ENCODE data around the gene EN2.

EN2 gene

DNA sequence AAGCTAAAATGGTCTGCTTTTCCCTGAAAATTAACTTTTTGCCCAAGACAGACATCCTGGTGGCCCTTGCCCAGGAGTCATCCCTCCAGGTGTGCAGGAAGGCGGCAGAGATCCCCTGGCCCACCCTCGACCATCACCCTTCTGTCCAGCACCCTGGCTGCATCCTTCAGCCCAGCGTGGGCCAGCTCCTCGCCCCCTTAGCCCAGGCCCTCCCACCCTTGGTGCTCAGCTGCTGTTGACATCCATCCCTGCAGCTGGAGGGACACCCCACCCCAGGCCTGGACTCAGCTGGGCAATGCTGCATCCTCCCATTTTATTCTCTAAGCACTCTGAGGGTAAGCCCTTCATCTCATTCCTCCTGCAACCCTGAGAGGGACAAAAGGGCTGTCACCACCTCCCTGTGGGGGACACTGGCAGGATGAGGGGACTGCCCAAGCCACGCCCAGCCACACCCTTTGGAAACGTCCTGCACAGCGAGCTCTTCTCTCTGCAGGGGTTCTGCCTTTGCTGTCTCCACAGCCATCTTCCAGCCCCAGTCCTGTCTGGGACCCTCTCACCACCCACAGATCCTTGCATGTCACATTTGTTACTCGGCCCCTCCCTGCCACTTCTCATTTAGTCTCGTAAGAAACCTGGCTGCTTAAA lies 30.7 kb downstream of the EN2 start:
- no peak for DNase-seq

DNA sequence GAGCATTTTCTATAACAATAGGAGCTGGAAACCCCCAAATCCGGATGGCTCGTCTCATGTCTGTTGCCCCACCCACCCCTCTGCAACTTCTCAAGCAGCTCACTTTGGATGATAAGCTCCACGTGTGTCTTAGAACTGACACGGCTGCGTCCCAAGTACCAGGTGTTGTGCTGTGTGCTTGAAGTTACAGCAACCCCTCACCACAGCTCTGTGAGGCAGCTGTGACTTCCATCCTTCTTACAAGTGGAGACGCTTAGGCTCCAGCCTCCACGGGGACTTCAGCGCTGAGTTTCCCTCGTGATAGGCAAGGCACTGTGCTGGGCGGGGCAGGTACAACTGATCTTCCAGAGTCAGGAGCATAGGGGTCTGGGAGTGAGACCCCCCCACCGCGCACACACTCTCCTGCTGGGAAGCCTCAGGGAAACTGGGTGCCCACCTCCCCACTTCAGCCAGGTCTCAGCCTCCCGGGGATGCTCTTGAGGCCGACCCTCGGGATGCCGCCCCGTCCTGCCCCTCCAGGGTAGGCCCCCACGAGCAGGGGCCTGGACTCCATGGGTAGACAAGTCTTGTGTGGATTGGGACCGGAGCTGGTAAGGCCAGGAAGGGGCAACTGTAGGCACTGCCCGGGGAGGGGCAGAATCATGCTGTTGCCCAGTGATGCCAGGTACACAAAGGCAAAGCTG lies 31.4 kb downstream of the EN2 start:
- DNase-seq, result no peak

DNA sequence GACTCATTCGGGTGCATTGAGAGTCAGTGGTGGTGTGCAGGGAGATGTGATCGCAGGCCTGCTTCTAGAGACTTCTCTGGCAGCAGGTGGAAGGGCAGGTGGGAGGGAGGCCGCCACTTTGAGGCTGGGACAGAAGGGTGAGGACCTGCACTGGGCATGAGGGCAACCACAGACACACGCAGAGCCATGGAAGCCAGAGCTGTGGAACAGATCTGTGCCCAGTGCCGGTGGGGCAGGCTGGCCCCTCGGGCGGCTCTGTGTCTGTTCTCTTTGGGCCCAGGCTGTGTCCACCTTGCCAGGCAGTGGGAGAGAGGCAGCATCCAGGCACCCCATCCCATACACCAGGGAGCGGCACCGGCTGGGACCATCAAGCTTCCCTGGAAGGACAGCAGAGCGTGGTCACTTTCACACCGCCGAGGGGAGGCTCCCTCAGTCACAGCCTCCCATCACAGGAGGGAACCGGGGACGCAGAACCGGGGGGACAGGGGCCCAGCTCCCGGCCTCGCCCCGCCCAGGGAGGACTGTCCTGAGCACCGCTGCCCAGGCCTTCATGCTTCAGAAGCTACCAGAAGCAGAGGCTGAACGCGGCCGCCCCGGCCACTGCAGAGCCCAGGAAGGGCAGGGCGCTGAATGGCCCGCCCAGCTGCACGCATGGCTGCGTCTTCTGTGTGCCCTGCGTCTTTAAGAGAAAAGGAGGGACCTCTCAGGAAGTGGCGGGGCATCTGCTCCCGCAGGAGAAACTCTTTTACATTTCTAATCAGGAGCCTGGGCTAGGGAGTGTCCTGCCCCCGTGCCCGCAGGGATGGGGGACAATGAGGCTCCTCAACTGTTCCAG lies 32.1 kb downstream of the EN2 start:
- DNase-seq, result no peak

DNA sequence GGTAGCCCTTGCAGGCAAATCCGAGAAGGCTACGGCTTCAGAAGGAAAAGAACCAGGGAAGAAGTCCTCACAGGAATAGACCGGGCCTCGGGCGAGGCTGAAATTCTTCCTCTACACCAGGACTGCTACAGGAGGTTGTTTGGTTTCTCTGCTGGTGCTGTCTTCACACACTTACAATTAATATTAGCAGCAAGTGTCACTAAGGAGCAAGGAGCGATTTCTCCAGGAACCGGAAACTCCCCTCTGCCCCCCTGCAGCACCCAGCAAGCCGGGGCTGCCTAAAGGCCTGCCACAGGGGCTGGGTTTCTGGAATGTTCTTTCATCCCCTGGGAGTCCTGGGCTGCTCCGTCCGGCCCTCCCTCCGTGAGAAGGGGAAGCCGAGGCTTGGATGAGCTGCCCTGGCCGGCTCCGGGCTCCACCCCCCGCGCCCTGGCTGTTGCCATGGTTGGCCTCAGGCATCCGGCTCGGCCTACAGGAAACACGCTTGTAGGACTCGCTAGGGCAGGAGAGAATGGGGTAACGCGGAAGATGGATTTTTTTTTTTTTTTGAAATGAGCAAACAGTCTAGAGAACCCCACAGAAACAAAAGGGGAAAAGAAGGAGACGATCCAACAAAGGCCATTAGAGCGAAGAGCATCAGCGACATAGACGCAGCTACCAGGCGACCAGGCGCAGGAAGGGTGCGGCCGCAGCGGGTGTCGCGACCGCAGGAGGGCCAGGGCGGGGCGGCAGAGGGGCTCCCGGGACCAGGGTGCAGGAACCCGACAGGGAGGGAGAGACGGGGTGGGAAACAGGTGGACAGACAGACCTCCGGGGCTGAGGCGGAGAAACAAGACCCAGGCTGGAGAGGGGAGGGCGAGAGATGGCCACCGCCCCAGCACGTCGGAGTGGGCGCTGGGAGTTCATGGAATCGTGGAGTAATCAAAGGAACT lies 33.0 kb downstream of the EN2 start:
- DNase-seq, result no peak

DNA sequence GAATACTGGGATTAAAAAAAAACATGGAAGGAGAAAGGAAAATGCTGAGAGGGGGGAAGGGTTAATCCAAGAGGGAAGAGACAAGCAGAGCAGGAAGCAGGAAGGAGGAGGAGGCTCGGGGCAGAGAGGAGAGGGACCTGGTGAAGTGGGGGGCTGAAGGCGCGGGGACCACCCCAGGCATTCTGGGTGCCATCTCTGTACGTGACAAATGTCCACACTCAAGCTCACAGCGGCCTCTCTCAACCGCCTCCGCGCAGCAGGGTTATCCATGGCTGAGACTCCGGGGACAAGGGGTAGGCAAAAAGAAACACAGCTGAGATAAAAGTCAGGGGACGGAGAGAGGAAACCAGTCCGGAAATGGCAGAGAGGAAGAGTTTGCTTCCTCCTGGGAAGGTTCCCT lies 33.9 kb downstream of the EN2 start:
- DNase-seq, result no peak

DNA sequence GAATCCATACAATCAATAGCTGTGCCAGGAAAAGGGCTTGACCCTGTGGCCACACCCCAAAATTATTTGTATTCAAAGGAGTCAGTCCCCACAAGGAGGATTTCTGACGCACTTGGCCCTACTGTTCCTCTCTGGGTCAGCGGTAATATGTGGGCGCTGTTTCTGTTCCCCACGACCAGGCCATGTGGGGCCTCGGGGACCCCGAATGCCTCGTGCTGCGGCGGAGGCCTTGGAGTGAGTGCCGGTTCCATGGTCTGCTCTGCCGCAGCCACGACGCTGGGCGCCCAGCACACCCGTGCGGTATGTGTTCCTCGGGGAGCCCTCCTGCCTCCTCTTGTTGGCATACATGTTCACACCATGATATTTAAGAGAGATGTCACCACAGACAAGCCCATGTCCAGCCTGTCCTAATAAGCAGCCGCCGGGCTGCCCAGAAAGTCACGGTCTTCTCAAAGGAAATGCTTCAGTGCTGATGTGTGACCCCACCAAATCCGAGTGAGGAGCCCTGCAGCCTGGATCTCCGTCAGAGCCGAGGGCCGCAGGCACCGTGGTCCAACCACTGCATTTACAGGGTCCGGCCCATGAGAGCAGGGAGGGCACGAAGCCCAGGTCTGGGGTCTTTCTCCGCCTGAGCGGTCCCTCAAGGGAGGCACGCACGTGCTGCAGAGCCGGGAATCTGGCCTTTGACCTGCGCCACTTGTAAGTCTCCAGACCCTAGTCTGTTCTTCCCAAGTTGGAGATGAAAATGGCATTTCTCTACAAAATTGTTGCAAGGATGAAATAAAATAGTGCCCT lies 36.0 kb downstream of the EN2 start:
- DNase-seq, result no peak

DNA sequence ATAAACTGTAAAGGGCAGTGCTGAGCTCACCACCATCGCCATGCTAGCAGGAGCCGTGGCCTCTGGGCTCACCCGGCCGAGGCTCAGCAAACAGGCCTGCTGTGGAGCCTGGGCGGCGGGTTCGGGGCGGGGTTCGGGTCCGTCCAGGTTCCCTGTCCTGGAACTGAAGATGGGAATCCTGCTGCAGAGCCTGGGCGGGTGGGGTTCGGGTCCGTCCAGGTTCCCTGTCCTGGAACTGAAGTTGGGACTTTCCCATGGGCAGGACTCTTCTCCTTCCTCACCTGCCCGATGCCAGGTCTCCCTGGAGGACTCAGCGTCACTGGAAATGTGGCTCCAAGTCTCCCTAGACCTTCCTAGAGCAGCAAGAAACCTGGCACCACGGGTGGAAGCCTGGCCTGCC lies 36.6 kb downstream of the EN2 start:
- DNase-seq, result no peak

DNA sequence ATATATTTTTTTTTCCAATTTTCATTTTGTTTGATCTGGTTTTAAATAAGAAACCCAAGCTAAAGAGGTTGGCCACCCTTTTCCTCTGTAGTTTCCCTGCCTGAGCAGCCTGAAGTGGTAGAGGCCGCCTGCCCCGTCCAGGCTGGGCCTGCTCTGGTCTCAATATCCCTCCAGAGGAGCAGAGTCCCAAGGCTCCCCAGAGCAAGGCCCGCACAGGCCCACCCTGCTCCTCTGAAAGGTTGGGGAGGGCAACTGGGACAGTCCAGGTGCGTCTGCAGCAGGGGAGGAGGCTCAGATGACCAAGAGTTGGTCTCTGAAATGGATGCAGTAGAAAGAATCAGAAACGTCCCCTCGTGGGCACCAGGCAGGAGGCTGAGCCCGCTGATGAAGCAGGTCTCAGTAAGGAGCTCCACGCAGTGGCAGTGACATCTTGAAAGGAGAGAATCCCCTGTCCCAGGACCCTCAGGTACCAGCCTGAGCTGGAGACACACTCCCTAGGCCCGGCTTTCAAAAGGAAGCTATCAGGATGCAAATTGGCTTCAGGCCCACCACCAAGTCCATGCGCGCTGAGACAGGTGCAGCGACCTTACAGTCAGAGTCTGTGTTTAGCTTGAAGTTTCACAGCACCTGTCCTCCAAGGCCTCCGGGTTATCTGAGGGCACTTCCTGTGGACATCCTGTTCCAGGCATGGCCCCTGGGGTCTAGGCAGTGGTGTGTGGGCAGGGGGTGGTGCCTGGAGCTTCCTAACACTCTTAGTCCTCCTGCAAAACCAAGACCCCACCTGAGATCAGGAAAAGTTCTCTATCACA lies 37.7 kb downstream of the EN2 start:
- DNase-seq, result no peak

DNA sequence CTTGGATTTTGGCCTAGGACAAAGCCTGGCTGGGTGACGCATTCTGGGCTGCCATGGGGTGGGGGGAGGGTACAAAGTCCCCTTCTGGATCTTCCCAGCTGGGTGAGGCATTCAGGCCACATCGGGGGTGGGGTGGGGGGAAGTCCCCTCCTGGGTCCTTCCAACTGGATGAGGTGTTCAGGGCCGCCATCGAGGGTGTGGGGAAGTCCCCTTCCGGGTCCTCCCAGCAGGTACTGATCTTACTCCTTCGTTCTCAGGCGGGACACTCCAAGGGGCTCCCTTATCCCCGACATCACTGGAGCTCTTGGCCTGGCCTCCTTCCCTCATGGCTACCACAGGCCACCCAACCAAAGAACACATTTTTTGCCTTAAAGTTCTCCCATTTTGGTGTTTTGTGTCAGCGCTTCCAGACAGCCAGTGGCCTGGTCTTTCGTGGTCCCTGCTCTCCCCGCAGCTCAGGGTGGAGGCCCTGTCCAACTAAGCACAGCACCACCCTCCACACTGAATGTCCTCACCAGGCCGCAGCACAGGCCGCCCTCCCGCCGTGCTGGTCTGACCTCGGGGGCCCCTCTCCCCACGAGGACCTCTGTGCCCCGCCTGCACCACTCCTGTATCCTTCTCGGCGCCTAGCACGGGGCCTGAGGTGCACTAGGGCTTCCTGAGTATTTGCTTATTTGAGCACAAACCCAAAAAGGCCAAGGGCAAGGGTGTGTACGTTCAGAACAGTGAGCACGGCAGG lies 38.5 kb downstream of the EN2 start:
- no peak for DNase-seq

DNA sequence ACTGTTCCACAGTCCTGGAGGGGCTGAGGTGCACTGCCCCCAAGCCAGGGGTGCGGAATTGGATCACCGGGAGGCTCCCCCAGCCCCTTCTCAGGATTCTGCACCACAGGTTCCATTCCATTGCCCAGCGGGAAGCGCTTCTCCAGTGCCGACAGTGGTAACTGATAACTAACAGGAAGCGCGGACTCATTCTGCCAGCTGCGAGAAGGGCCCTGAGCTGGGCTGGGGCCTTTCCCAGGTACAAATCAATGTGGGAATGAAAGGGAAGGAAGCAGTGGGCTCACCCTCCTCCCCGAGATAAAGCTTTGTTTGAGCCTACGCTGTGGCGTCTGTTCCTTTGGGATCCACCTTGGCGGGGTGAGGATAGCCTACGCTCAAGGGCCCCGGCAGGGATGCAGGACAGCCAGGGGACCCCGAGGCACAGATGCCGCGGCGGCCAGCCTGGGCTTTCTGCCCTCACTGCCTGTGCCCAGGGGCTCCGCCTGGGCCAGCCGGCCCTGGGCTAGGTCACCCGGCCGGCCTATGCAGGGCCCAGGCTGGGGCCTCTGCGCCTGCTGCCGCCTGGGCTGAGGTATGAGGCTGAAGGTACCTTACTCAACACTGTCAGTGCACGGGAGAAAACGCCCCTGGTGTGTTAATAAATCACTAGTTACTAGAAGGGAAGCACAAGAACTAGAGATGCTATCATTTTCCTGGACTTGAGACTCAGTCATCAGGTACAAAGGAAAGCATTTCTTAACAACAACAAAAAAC lies 39.4 kb downstream of the EN2 start:
- DNase-seq, result no peak

DNA sequence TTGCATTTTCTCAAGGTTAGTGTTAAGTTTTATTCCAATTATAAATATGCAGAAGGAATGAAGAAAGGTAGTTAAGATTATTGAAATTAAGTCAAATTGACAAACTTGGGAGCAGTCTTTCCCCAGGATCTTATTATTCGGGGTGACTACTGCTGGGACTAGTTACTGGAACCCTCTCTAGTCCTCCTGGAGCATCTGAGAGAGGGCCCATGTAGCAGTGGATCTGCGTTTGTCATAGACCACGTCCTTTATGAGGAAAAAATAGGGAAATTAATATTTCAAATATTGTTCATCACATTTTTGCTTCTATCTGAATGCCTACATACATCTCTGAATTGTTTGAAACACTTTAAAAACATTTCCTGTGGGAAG lies 47.5 kb downstream of the EN2 start:
- no peak for DNase-seq

DNA sequence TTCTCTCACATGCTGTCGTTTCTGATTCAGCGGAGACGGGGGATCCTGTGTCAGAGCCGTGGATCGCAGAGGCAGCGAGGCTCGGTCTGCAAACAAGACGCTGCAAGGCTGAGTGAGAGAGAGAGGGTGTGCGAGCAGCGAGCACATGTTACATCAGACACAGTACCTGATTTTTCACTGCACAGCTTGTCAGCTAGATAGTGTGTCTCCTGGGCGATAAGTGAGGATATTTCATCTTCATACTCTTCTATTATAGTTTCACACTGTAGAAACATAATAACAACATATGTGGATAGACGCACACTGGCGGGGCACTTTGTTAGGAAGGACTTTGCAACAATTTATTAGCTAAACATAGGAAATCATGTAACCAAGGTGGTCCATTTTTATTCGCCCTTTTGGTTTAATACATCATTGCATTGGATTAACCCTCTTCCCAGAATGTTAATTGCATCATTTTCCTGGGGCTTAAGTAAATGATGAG lies 49.0 kb downstream of the EN2 start:
- DNase-seq, result no peak

DNA sequence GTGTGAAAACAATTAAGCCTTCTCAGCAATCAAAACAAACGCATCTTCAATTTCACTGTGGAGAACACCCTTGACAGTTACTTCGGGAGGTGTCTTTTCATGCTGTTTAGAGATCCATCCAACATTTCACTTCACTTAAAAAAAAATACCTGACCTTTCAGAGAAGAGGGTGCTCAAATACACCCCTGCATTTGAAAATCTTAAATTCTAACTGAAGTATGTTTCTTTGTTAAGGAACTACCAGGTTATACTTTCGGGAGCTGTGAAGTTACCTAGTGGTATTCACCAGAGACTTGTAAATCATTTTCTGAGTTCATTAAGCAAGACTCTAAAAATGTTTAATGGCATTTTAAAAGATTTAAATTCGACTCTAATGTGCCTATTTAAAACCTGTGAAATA lies 49.6 kb downstream of the EN2 start:
- DNase-seq, result no peak

DNA sequence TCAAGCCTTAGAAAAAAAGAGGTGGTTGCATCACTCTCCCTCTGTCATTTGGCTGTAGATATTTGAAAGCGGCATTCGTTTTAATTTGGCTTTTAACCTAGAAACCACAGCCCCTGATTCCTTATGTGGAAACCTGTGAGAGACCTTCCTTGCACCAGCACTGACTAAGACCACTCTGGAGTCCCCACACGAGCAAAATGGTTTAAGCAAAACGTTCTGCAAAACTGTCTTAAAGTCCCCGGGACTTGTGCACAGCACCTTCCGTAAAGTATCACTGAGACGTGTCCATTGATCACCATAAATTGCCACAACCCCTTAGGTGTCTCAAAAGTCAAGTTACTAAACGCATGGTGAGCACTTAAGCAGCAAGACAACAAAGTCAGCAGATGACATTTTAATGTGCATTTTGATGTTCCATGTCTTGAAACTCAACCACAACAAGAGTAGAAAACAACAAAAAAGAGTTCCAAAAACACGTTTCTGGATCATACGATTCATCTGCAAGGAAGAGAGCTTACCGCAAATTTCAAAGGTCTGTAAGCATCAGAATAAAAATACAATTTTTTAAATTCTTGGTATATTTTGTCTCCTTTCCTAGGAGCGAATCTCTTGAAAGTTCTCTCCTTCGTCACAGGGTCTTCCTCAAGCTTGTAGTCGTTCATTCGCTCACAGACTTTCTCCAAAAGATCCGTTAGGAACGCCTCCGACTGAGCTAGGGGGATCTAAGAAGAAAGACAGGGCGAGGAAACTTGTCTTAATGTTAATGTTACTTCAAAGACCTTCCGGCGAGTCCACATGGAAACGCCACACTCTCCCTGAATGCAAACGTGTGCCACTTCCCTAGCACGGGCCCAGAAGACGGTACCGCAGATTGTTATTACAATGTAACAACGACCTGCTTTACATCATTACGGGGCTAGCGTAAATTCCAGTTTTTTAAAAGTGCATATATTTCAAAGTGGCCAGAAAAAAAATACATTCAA lies 50.7 kb downstream of the EN2 start:
- no peak for DNase-seq

DNA sequence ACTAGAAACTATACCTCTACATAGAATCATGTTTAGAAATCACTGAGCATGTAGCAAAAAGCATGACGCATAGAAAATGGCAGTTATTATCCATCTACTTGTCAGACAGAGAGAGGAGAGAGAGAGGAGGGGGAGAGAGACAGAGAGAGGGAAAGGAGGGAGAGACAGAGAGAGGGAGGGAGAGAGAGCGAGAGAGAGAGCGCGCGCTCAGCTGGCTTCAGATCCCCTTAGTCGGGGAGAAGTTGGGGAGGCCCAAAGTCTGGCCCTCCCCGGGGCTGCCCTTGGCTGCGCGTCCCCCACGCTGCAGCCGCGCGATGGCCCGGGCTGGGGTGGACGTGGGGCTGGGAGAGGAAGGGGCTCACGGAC lies 51.4 kb downstream of the EN2 start:
- DNase-seq, result no peak

DNA sequence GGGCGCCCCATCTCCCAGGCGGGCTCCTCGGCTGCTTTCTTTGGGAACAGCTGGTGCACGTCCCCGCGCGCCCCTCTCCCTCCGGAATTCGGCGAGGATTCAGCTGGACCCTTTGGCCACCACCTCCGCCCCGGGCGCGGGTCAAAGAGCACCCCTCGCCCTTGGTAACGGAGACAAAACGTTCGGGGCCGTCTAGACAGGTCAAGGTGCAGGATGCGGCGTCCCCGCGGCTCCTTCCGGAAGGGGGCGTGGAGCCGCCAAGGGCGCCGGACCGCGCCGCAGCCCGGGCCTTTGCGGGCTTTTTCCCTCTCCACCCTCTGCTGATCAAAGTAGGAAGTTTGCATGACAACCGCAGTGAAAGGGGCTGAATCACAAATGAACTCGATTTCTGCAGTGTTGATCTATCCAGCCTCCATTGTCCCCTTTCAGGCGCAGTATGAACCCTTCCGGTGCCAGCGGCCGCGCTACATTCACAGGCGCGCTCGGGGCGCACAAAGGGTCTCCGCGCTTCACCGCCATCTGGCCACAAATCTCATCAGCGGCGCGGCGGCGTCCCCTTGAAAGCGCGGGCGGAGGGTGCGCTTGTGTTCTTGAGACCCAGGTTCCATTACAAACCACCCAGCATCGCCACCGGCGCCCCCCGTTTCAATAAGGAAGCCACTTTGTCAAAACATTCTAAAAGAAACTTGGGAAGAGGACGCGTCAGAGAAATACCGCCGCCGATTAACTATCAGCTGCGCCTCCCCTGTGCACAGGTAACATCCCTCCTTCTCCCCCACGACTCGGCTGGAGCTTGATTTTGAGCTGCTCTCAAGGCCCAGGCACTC lies 52.0 kb downstream of the EN2 start:
- no peak for DNase-seq

DNA sequence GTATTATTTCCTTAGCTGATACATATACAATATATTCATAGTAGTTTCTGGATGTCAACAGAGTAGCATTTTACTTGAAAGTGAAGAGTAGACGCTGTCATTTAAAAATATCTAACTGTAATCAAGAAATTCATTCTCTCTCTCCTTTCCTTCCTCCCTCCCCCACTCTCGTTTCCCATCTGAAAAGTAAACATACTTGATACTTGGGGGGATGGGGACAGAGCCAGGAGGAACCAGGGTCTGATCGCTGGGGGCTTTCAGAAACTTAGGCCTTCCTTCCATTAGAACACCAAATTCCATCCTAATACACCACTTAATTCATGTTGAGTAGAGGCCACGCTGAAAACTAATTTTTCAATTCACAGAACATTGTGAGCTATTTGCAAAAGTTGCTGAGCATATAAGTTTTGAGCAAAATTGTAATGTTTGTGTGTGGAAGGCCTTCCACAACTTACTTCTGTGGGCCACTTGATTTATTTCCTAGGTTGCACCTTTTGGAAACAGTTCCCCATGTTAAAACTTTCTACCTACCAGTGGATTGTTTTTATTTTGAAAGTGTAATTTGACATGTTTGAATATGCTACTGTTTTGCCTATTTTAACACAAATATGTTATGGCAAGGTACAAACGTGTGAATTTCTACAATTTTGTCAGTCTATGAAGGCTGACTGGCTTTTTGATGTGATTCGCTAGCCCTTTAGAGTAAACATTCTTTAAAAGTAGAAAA lies 53.2 kb downstream of the EN2 start:
- no peak for DNase-seq
